ENCODE results near the gene CATSPERZ.

The CATSPERZ gene

GRCh38 chr11:64299847-64300648 is at the start of gene CATSPERZ:
CATSPERZ (plus strand) TSS chr11:64300358; CDS start chr11:64300411, 53 bp downstream.
- no peak for DNase-seq

- DNase-seq = peak in 1 of 2 experiments; percentile 25
Observed at GRCh38 chr11:64250415-64251015, 49.6 kb upstream of the CATSPERZ start.

GRCh38 chr11:64251016-64251752 is 49.0 kb upstream of the CATSPERZ start, which contains the start of gene PLCB3:
PLCB3 (plus strand) TSS chr11:64251530; CDS start chr11:64251650, 120 bp downstream.
- peak; percentile 57 to 60 for DNase-seq

DNA sequence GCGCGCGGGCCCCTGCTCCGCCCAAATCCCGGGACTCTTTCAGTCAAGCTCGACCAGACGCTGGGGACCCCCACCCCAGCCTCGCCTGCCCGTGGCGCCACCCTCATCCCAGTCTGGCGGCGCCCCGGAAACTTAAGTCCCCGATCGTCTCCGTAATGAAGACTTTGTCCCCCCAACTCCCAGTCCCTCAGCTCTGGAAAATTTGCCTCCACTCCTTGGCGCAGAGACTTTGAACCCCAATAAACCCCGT is 48.5 kb upstream of the CATSPERZ start:
- DNase-seq = peak in 1 of 2 experiments; percentile 11

DNA sequence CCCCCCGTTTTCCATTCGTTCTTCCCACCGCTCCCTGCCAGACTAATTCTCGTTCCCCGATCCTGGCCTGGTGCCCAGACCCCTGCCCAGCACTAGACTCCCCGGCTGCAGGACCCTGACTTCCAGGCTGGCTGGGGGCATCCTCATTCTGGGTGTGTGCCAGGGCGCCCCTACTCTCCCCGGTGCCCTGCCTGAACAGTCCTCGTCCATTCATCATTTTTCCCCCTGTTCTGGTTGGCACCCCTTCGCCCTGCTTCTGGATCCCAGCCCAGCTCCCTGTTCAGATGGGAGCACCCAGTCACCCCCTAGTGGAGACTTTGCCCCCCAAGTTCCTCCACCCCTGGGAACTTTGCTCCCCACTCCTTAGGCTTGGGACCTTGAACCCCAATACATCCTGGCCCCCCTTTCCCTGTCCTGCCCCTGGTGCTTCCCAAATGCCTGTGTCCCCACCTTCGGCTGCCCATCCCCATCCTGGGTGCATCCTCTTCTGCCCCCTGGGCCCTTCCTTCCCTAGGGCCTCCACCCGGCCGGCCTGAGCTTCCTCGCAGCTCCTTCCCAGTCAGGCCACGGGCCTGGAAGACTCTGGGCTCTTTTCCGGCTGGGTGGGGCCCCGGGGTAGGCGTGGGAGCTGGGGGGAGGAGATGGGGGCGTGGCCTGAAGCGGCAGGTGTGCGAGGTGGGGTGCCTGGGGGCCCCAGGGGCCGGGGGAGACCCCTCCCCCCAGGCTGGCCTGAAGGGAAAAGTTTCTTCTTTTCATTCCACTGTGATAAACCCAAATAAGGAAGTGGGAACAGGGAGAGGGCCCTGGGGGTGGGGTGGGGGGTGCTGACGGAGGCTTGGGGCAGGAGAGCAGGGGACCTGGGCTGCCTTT is 47.9 kb upstream of the CATSPERZ start:
- peak; percentile 41 to 51 for DNase-seq

DNA sequence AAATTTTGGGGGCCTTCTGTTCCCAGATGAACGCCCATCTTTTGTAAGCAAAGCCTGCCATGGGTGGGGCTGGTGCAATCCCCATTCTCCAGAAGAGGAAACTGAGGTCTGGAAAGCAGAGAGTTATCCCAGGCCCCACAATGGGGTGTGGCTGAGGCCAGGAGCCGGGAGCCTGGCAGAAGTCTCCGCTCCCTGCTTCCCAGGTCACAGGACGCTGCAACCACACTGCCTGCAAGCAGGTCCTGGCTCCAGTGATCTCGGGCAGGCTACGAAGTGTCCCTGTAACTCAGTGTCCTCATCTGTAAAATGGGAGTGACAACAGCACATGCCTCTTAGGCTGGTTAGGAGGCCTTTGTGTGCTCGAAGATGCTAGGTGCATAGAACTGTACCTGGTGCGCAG is 47.1 kb upstream of the CATSPERZ start:
- DNase-seq = no peak

- no peak for DNase-seq
Observed at GRCh38 chr11:64253481-64253880, 46.7 kb upstream of the CATSPERZ start.

GRCh38 chr11:64254326-64254725 is 45.8 kb upstream of the CATSPERZ start:
- DNase-seq = no peak

- no peak for DNase-seq
Observed at GRCh38 chr11:64255135-64256128, 44.7 kb upstream of the CATSPERZ start.

- DNase-seq = no peak
Observed at GRCh38 chr11:64256300-64256699, 43.9 kb upstream of the CATSPERZ start.

GRCh38 chr11:64258356-64258755 is 41.8 kb upstream of the CATSPERZ start:
- DNase-seq = no peak

DNA sequence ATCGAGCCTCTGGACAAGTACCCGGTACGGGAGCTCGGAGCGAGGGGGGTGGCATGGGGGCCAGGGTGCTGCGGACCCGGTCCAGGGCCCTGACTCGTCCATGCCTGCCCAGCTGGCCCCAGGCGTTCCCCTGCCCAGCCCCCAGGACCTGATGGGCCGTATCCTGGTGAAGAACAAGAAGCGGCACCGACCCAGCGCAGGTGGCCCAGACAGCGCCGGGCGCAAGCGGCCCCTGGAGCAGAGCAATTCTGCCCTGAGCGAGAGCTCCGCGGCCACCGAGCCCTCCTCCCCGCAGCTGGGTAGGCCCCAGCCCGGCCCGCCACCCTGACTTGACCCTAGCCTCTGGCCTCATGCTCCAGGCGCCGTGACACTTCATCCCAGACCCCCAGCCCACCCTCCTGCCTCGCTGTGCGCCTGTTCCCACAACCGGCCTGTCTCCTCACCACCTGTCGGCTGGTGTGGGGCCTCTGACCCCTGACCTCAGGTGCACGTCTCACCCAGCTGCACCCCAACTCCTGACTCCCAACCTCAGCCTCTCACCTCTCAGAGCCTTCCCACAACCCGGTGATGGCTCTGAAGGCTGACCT is 41.1 kb upstream of the CATSPERZ start:
- DNase-seq = no peak

DNA sequence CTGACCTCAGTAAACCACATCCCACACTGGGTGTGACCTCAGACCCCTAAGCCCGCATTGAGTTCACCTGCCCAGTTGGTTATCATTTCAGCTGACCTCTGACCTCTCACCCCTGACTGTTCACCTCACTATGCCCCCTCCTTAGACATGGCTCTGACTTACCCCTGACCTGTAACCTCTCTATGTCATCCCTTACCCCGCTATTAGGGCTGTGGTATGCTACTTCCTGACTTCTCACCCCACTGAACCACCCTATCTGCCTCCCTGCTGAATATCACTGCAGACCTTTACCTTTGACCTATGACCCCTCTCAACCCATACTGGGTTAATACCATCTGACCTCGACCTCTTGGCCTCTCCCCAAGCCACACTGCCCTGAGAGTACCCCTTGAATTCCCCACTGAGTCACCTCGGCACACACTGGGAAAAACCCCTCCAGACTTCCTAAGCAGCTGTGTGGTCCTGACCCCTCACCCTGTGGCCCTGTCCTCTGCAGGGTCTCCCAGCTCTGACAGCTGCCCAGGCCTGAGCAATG is 40.6 kb upstream of the CATSPERZ start:
- no peak for DNase-seq

GRCh38 chr11:64260147-64260708 is 39.9 kb upstream of the CATSPERZ start:
- no peak for DNase-seq

GRCh38 chr11:64261556-64262080 is 38.5 kb upstream of the CATSPERZ start:
- DNase-seq = no peak

- DNase-seq = no peak
Observed at GRCh38 chr11:64262271-64263002, 37.7 kb upstream of the CATSPERZ start.

DNA sequence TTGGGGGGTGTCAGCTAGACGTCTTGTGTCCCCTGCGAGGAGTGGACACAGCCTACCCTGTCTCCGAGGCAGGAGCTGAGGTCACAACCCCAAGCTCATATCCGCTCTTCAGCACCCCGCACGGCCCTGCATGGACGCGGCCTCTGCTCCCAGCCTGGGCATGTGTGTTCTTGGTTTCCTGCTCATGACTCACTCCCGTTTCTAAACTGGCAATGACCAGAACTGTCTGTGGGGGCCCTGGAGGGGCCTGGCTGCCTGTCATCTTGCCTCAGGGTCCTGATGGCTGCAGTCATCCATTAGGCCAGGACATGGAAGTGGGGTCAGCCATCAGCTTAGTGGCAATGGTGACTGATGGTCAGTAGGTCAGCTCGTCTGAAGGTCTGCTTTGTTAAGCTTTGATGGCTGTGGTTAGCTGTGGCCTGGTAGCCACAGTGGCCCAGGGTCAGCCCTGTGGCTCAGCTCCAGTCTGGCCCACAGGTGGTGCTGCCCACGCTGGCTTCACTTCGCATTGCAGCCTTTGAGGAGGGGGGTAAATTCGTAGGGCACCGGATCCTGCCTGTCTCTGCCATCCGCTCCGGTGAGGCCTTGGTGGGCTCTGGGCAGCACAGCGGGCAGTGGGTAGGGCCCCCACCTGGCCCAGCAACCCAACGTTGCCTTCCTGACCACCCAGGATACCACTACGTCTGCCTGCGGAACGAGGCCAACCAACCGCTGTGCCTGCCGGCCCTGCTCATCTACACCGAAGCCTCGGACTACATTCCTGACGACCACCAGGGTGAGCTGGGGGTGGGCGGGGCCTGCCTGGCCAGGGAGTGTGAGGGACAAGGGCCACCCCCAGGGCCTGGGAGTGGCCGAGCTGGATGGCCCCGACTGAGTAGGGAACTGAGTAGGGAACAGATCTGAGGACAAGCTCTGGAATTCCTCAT is 36.9 kb upstream of the CATSPERZ start:
- DNase-seq = no peak

GRCh38 chr11:64263947-64264317 is 36.2 kb upstream of the CATSPERZ start:
- no peak for DNase-seq
